Thyroid gland (tissue), 4 donors: Measurements from ENCODE around the gene SIPA1. TPM values are rescaled to one million over a fixed set of nuclear protein-coding genes. Genes with fewer than 3 reads are reported as not detected.

Source experiments
- DNase-seq, 2 donors: peaks; one replicate each; pipeline ENCODE4 v3.0.0-alpha.2; 2019
- H3K27ac ChIP-seq, 3 donors: fragments of 200-600 bp; sonication (generic); 1 replicate in 2 of 3; 2 replicates in 1 of 3; pipeline ENCODE4 v1.5.1; 2016 to 2019; ENCODE audit warnings: mild to moderate bottlenecking in 1 of 3, moderate library complexity in 1 of 3
- H3K27me3 ChIP-seq: fragments of 200-600 bp; sonication (generic); one replicate; pipeline ENCODE4 v1.5.1; 2019
- H3K36me3 ChIP-seq, 2 donors: fragments of 200-600 bp; sonication (generic); one replicate each; pipeline ENCODE4 v1.5.1; 2016 to 2019
- H3K4me1 ChIP-seq, 2 donors: fragments of 200-600 bp; sonication (generic); one replicate each; pipeline ENCODE4 v1.5.1; 2017 to 2019
- H3K4me3 ChIP-seq, 3 donors: fragments of 200-600 bp; sonication (generic); replicated peaks in 1 of 3; 1 replicate in 2 of 3; 2 replicates in 1 of 3; pipeline ENCODE4 v1.5.1; 2016; ENCODE audit warnings: mild to moderate bottlenecking in 1 of 3
- H3K9me3 ChIP-seq: fragments of 200-600 bp; sonication (generic); one replicate; pipeline ENCODE4 v1.5.1; 2017
- POLR2A ChIP-seq, 2 donors: fragments of 450-650 bp; IDR thresholded peaks; one replicate each; pipeline ENCODE4 v1.6.1; 2017; ENCODE audit warnings: antibody characterized with exemption in 2 of 2, mild to moderate bottlenecking in 2 of 2, moderate library complexity in 1 of 2
- WGBS, 2 donors: methylation state at CpG; one replicate each; pipeline ENCODE4 v1.1.5; 2017; 5-methylcytosine and 5-hydroxymethylcytosine counted together
- intact Hi-C: fragments of 100-400 bp; cut with DNase I; formaldehyde crosslinking; loops from one replicate; pipeline ENCODE4 v1.15.1; 2023
- total RNA-seq, 4 donors: library from RNA; depleted of rRNA; stranded (reverse); fragments of >200 nt; gene quantifications; one replicate each; pipeline ENCODE4 v1.2.3, GENCODE V29; 2016
- TF ChIP-seq, protein P1 (sequence below), 6 experiments: fragments of 200-600 bp in 3 of 6; fragments of 450-650 bp in 3 of 6; sonication (generic) in 3 of 6; IDR thresholded peaks; one replicate each; pipeline ENCODE4 v1.5.1; 2016 to 2019; ENCODE audit warnings: antibody characterized with exemption in 6 of 6, mild to moderate bottlenecking in 2 of 6, inconsistent platforms in 1 of 6, moderate library complexity in 1 of 6

The SIPA1 gene
- total RNA-seq, 4 donors from 2014 or later: 19.2 to 40.6 (median 32.7) TPM

DNA sequence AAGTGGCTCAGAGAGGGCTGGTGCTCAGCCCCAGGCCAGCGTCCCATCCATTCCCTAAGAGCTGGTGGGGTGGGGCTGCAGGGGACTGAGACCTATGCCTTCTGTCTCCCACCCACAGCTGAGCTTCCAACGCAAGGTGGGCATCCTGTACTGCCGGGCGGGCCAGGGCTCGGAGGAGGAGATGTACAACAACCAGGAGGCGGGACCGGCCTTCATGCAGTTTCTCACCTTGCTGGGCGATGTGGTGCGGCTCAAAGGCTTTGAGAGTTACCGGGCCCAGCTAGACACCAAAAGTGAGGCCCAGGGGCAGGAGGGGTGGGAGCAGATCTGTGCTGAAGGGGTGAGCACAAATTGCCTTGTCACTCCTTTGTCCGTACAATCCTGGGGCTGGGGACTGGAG, 6.9 kb downstream of the SIPA1 start:
- Histone ChIP-seq H3K27ac (no peak overlapping the region), H3K9me3 (no peaks in the 10 kb centered on the region), H3K4me1 (peaks cover 0 to 19% of the 10 kb centered on the region in 2 donors), H3K27me3 (no peaks in the 10 kb centered on the region), H3K4me3 (no peak overlapping the region), H3K36me3 (peaks cover 4 to 9% of the 10 kb centered on the region in 2 donors)
- intact Hi-C loops: no loop called here
- TF ChIP-seq, protein P1, sequence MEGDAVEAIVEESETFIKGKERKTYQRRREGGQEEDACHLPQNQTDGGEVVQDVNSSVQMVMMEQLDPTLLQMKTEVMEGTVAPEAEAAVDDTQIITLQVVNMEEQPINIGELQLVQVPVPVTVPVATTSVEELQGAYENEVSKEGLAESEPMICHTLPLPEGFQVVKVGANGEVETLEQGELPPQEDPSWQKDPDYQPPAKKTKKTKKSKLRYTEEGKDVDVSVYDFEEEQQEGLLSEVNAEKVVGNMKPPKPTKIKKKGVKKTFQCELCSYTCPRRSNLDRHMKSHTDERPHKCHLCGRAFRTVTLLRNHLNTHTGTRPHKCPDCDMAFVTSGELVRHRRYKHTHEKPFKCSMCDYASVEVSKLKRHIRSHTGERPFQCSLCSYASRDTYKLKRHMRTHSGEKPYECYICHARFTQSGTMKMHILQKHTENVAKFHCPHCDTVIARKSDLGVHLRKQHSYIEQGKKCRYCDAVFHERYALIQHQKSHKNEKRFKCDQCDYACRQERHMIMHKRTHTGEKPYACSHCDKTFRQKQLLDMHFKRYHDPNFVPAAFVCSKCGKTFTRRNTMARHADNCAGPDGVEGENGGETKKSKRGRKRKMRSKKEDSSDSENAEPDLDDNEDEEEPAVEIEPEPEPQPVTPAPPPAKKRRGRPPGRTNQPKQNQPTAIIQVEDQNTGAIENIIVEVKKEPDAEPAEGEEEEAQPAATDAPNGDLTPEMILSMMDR (IDR thresholded peaks at IDR 0.05): no peak
- no peak for TF ChIP-seq POLR2A (IDR thresholded peaks at IDR 0.05)
- no peak for DNase-seq
- WGBS, 2 donors: 91 to 92% methylated on average over 10 to 11 of the region's 11 CpGs

DNA sequence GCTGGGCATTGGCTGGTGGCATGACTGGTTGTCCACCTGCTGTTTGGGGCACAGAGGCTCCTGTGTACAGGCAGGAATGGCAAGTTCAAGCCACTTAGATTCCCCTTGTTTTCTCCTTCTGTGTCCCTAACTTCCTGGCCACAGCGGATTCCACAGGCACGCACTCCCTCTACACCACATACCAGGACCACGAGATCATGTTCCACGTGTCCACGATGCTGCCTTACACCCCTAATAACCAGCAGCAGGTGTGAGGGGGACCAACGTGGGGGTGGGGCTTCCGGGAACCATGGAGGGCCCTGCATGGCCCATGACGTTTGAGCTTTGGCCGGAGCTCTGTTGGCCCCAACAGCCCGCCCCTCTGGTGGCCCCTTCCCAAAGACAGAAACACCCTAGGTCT, 7.8 kb downstream of the SIPA1 start:
- H3K9me3 ChIP-seq: no peaks in the 10 kb centered on the region
- peaks cover 10 to 17% of the 10 kb centered on the region in 2 donors for H3K36me3 ChIP-seq
- WGBS, 2 donors: 73 to 83% methylated on average over 9 to 10 of the region's 10 CpGs
- H3K27me3 ChIP-seq: no peaks in the 10 kb centered on the region
- H3K27ac ChIP-seq: no peak overlapping the region
- H3K4me1 ChIP-seq: peaks cover 0 to 10% of the 10 kb centered on the region in 2 donors
- DNase-seq: no peak
- intact Hi-C loops: no loop called here
- TF ChIP-seq, protein P1 (IDR thresholded peaks at IDR 0.05): no peak
- TF ChIP-seq POLR2A (IDR thresholded peaks at IDR 0.05): no peak
- H3K4me3 ChIP-seq: no peak overlapping the region

DNA sequence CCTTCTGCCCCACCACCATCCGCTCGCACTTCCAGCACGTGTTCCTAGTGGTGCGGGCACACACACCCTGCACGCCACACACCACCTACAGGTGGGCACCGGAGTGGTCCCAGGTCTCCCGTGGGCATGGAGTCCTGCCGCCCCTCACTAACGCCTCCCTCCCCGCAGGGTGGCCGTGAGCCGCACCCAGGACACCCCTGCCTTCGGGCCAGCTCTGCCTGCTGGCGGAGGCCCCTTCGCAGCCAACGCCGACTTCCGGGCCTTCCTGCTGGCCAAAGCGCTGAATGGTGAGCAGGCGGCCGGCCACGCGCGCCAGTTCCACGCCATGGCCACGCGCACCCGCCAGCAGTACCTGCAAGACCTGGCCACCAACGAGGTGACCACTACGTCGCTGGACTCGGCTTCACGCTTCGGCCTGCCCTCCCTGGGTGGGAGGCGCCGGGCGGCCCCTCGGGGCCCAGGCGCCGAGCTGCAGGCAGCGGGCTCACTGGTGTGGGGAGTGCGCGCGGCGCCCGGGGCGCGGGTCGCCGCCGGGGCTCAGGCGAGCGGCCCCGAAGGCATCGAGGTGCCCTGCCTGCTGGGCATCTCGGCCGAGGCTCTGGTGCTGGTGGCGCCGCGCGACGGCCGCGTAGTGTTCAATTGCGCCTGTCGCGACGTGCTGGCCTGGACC, 8.5 kb downstream of the SIPA1 start:
- no peak overlapping the region for H3K27ac ChIP-seq
- no peaks in the 10 kb centered on the region for H3K9me3 ChIP-seq
- TF ChIP-seq, protein P1 (IDR thresholded peaks at IDR 0.05): no peak
- TF ChIP-seq POLR2A (IDR thresholded peaks at IDR 0.05): no peak
- no peak for DNase-seq
- peak overlapping the region in 1 of 3 donors; percentile 29 for H3K4me3 ChIP-seq
- peaks cover 13 to 19% of the 10 kb centered on the region in 2 donors for H3K36me3 ChIP-seq
- intact Hi-C loops: no loop called here
- H3K27me3 ChIP-seq: no peaks in the 10 kb centered on the region
- peaks cover 0 to 16% of the 10 kb centered on the region in 2 donors for H3K4me1 ChIP-seq
- 66 to 96% methylated on average over 18 to 25 of the region's 68 CpGs for WGBS, 2 donors

- Histone ChIP-seq H3K4me3 (peak overlapping the region in 1 of 3 donors; percentile 29), H3K36me3 (peaks cover 13 to 19% of the 10 kb centered on the region in 2 donors), H3K4me1 (peaks cover 5 to 23% of the 10 kb centered on the region in 2 donors), H3K9me3 (no peaks in the 10 kb centered on the region), H3K27me3 (no peaks in the 10 kb centered on the region), H3K27ac (peak overlapping the region in 1 of 3 donors; percentile 17)
- 33 to 38% methylated on average over 1 to 35 of the region's 87 CpGs for WGBS, 2 donors
- peak; percentile 55 to 58 for DNase-seq
- intact Hi-C loops: no loop called here
- TF ChIP-seq POLR2A (IDR thresholded peaks at IDR 0.05): peak in 1 of 2 donors; percentile 43
- TF ChIP-seq, protein P1 (IDR thresholded peaks at IDR 0.05): no peak
These were observed 9.2 kb downstream of the SIPA1 start for GRCh38 chr11:65646958-65647701.

DNA sequence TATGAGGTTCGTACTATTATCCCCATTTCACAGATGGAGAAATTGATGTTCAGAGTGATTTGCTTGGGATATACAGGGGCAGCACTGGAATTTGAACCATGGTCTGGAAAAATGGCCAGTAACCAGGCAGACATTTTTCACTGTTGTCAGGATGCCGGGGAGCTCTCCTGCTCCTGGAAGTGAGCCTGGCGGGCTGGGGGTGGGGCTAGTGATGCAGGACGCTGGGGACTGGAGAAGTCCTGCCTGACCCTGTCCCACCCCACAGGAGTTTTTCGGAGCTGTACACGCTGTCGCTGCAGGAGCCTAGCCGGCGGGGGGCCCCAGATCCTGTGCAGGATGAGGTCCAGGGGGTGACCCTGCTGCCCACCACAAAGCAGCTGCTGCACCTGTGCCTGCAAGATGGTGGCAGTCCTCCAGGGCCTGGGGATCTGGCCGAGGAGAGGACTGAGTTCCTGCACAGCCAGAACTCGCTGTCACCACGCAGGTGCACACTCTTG, 11.1 kb downstream of the SIPA1 start:
- intact Hi-C loops: no loop called here
- 75 to 92% methylated on average over 5 to 7 of the region's 12 CpGs for WGBS, 2 donors
- Histone ChIP-seq H3K4me3 (no peak overlapping the region), H3K27me3 (no peaks in the 10 kb centered on the region), H3K27ac (no peak overlapping the region), H3K36me3 (peaks cover 13 to 18% of the 10 kb centered on the region in 2 donors), H3K4me1 (peaks cover 19 to 37% of the 10 kb centered on the region in 2 donors), H3K9me3 (no peaks in the 10 kb centered on the region)
- TF ChIP-seq, protein P1 (IDR thresholded peaks at IDR 0.05): no peak
- no peak for TF ChIP-seq POLR2A (IDR thresholded peaks at IDR 0.05)
- DNase-seq: no peak
